Activated T-helper 17 cell treated with anti-CD3 and anti-CD28 coated beads, Interleukin-2, amount 50 U/mL, for 72 hours (primary cell): Measurements from ENCODE around the gene FLNC. TPM values are rescaled to one million over a fixed set of nuclear protein-coding genes. Genes with fewer than 3 reads are reported as not detected.

Source experiments
- ATAC-seq: fragments of 150-1000 bp; cut with Tn5 transposase; replicated peaks from 2 replicates; pipeline ENCODE4 v1.10.0; 2021; ENCODE audit warnings: mild to moderate bottlenecking, moderate library complexity
- H3K27ac Mint-ChIP-seq: one replicate; pipeline ENCODE4 v1.8.0; 2022; ENCODE audit warnings: mixed read lengths
- H3K27me3 Mint-ChIP-seq: one replicate; pipeline ENCODE4 v1.8.0; 2022; ENCODE audit warnings: mixed read lengths
- H3K36me3 Mint-ChIP-seq: one replicate; pipeline ENCODE4 v1.8.0; 2022; ENCODE audit warnings: low read depth, mild to moderate bottlenecking, mixed read lengths
- H3K4me1 Mint-ChIP-seq: one replicate; pipeline ENCODE4 v1.8.0; 2022; ENCODE audit warnings: mixed read lengths
- H3K4me3 Mint-ChIP-seq: one replicate; pipeline ENCODE4 v1.8.0; 2022; ENCODE audit warnings: mild to moderate bottlenecking, mixed read lengths
- H3K9me3 Mint-ChIP-seq: one replicate; pipeline ENCODE4 v1.8.0; 2022; ENCODE audit warnings: mixed read lengths
- total RNA-seq, 2 donors: library from RNA; stranded (reverse); gene quantifications; one replicate each; pipeline ENCODE4 v1.2.3, GENCODE V29; 2022

FLNC gene
- total RNA-seq, 2 donors from 2014 or later, result 0.02 to 0.05 TPM

- ATAC-seq, result no peak
- no peaks in the 10 kb centered on the region for H3K27me3 Mint-ChIP-seq
- H3K9me3 Mint-ChIP-seq, result no peaks in the 10 kb centered on the region
- no peak overlapping the region for H3K27ac Mint-ChIP-seq
- peaks cover 5% of the 10 kb centered on the region for H3K4me1 Mint-ChIP-seq
- no peaks in the 10 kb centered on the region for H3K36me3 Mint-ChIP-seq
- no peak overlapping the region for H3K4me3 Mint-ChIP-seq
These were observed 11.0 kb downstream of the FLNC start for GRCh38 chr7:128841171-128841690.

GRCh38 chr7:128841921-128842673 is 11.9 kb downstream of the FLNC start:
- H3K9me3 Mint-ChIP-seq, result no peaks in the 10 kb centered on the region

GRCh38 chr7:128842674-128843641 is 12.8 kb downstream of the FLNC start:
- Mint-ChIP-seq H3K4me1 (peaks cover 5% of the 10 kb centered on the region), H3K9me3 (no peaks in the 10 kb centered on the region), H3K27ac (no peak overlapping the region), H3K36me3 (no peaks in the 10 kb centered on the region), H3K27me3 (no peaks in the 10 kb centered on the region), H3K4me3 (no peak overlapping the region)
- ATAC-seq, result no peak

More at GRCh38 chr7:128841921-128842673, 11.9 kb downstream of the FLNC start:
- ATAC-seq, result peak; percentile 80
- no peaks in the 10 kb centered on the region for H3K27me3 Mint-ChIP-seq
- no peak overlapping the region for H3K27ac Mint-ChIP-seq
- no peaks in the 10 kb centered on the region for H3K36me3 Mint-ChIP-seq
- H3K4me1 Mint-ChIP-seq, result peaks cover 5% of the 10 kb centered on the region
- no peak overlapping the region for H3K4me3 Mint-ChIP-seq

- ATAC-seq, result no peak
- Mint-ChIP-seq H3K36me3 (no peaks in the 10 kb centered on the region), H3K27ac (no peak overlapping the region), H3K4me1 (peaks cover 5% of the 10 kb centered on the region), H3K4me3 (no peak overlapping the region), H3K27me3 (no peaks in the 10 kb centered on the region), H3K9me3 (no peaks in the 10 kb centered on the region)
These were observed 13.9 kb downstream of the FLNC start for GRCh38 chr7:128843938-128844621.

GRCh38 chr7:128844777-128845311 is 14.6 kb downstream of the FLNC start:
- no peak for ATAC-seq
- H3K4me1 Mint-ChIP-seq, result peaks cover 5% of the 10 kb centered on the region
- no peaks in the 10 kb centered on the region for H3K9me3 Mint-ChIP-seq
- H3K36me3 Mint-ChIP-seq, result no peaks in the 10 kb centered on the region
- H3K27ac Mint-ChIP-seq, result no peak overlapping the region
- H3K27me3 Mint-ChIP-seq, result no peaks in the 10 kb centered on the region
- no peak overlapping the region for H3K4me3 Mint-ChIP-seq

- Mint-ChIP-seq H3K27ac (no peak overlapping the region), H3K4me1 (peaks cover 5% of the 10 kb centered on the region), H3K27me3 (peaks cover 3% of the 10 kb centered on the region), H3K36me3 (no peaks in the 10 kb centered on the region), H3K9me3 (no peaks in the 10 kb centered on the region), H3K4me3 (no peak overlapping the region)
- ATAC-seq, result no peak
These were observed 15.3 kb downstream of the FLNC start for GRCh38 chr7:128845475-128845874.

GRCh38 chr7:128845987-128846386 is 15.8 kb downstream of the FLNC start:
- ATAC-seq, result no peak
- Mint-ChIP-seq H3K36me3 (no peaks in the 10 kb centered on the region), H3K27me3 (peaks cover 3% of the 10 kb centered on the region), H3K9me3 (no peaks in the 10 kb centered on the region), H3K27ac (no peak overlapping the region), H3K4me3 (no peak overlapping the region), H3K4me1 (peaks cover 5% of the 10 kb centered on the region)

GRCh38 chr7:128846781-128847444 is 16.7 kb downstream of the FLNC start:
- Mint-ChIP-seq H3K27ac (no peak overlapping the region), H3K4me1 (peaks cover 4% of the 10 kb centered on the region), H3K36me3 (no peaks in the 10 kb centered on the region), H3K9me3 (no peaks in the 10 kb centered on the region), H3K27me3 (peaks cover 3% of the 10 kb centered on the region), H3K4me3 (no peak overlapping the region)
- no peak for ATAC-seq

GRCh38 chr7:128847721-128848211 is 17.6 kb downstream of the FLNC start:
- Mint-ChIP-seq H3K4me1 (no peaks in the 10 kb centered on the region), H3K4me3 (no peak overlapping the region)
- no peak for ATAC-seq

GRCh38 chr7:128848289-128849155 is 18.3 kb downstream of the FLNC start:
- H3K4me3 Mint-ChIP-seq, result no peak overlapping the region
- H3K27me3 Mint-ChIP-seq, result peaks cover 3% of the 10 kb centered on the region
- no peaks in the 10 kb centered on the region for H3K9me3 Mint-ChIP-seq
- no peaks in the 10 kb centered on the region for H3K36me3 Mint-ChIP-seq
- H3K4me1 Mint-ChIP-seq, result no peaks in the 10 kb centered on the region
- no peak for ATAC-seq
- H3K27ac Mint-ChIP-seq, result no peak overlapping the region

More at GRCh38 chr7:128847721-128848211, 17.6 kb downstream of the FLNC start:
- Mint-ChIP-seq H3K27ac (no peak overlapping the region), H3K27me3 (peaks cover 3% of the 10 kb centered on the region), H3K36me3 (no peaks in the 10 kb centered on the region), H3K9me3 (no peaks in the 10 kb centered on the region)

GRCh38 chr7:128849156-128849515 is 18.9 kb downstream of the FLNC start:
- Mint-ChIP-seq H3K36me3 (no peaks in the 10 kb centered on the region), H3K27ac (no peak overlapping the region), H3K4me3 (no peak overlapping the region), H3K4me1 (no peaks in the 10 kb centered on the region), H3K9me3 (no peaks in the 10 kb centered on the region), H3K27me3 (peaks cover 3% of the 10 kb centered on the region)
- ATAC-seq, result no peak

GRCh38 chr7:128849804-128850490 is 19.7 kb downstream of the FLNC start:
- no peaks in the 10 kb centered on the region for H3K4me1 Mint-ChIP-seq
- no peaks in the 10 kb centered on the region for H3K9me3 Mint-ChIP-seq
- peaks cover 3% of the 10 kb centered on the region for H3K27me3 Mint-ChIP-seq
- ATAC-seq, result no peak
- no peaks in the 10 kb centered on the region for H3K36me3 Mint-ChIP-seq
- H3K27ac Mint-ChIP-seq, result no peak overlapping the region
- no peak overlapping the region for H3K4me3 Mint-ChIP-seq
